Stimulated activated naive CD8-positive, alpha-beta T cell treated with anti-CD3 and anti-CD28 coated beads, Interleukin-15, Interleukin-2, amounts not matched to agents 100 U/mL and 50 U/mL, for 24 hours (primary cell): ENCODE results near the gene PRDM7.
"Not testable (repeated sequence)": the region's sequence is repeated elsewhere in the genome, so short reads cannot be mapped to it uniquely, and the experiment has no call there.

ENCODE experiments used
- ATAC-seq: fragments of 150-1000 bp; cut with Tn5 transposase; one replicate; pipeline ENCODE4 v1.10.0; 2021
- DNase-seq: peaks from one replicate; pipeline ENCODE4 v3.0.0; 2021

Gene PRDM7

GRCh38 chr16:90012991-90013745, 64.0 kb downstream of the PRDM7 start:
- DNase-seq = no peak
- ATAC-seq = no peak

DNA sequence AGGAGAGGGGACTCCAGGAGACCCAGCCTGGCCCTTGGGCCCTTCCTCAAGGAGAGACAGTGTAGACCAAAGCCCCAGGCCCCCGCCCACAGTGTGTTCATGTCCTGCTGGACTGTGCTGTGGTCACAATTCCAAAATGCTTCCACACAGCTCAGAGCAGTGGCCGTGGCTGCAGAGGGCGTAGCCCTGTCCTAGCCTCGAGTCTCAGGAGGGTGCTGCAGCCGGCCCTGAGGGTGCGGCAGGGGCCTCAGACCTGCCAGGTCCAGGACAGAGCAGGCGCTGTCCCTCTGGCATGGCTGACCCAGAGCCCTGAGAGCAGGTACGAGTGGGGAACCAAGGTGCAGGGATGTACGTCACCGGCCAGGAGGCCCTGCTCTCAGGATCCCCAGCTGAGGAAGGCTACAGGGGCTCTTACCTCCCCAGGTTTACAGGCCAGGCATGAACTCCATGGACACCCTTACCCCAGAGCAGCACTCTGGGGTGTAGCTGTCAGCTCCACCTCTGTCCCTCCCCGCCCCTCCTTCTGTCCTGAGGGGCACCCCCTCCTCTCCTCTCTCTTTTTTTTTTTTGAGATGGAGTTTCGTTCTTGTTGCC, 65.1 kb downstream of the PRDM7 start:
- no peak for DNase-seq
- ATAC-seq = no peak

DNA sequence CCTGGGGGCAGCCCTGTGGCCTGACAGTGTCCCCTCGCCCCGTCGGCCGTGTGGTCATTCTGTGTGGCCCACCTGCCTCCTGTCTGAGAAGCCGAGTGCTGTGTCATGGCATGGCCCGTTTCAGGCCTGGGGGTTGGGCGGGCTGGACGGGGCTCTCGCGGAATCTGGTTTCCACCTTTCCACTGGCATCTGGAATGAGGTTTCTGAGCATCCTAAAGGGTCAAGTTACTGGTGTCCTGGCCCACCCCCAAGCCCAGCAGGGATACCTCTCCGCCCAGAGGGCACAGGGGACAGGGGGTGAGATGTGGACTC, 65.7 kb downstream of the PRDM7 start:
- DNase-seq (no peak), ATAC-seq (no peak)

GRCh38 chr16:90010676-90011507, 66.2 kb downstream of the PRDM7 start:
- no peak for ATAC-seq
- DNase-seq = no peak

DNA sequence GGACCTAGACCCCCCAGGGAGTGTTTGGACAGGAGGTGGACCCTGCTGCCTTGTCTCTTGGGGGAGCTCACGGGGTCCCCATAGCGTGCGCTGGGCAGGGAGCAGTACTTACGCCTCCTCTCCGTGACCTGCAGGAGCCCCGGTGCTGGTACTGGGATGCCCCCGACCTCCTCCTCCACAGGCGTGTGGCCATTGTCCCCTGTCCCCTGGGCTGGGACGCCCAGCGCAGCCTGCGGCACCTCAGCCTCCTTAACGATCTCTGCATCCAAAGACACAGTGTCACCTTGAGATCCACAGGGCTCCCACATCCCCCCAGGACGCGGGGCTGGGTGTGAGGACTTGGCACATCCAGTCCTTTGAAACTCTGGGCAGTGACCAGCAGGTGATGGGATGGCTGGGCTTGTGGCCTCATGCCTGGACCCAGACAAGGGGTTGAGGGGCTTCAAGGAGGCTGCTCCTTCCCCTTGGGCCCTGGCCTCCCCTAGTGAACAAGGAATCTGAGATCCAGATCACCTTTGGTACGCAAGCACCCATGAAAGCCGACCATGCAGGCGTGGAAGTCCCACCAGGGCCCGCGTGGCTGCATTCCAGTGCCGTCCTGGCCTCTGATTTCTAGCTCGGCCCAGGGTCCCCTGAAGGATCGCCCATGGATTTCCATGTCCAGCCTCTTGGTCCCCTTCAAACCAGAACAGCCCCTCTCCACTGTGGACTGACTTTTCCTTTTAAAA, 67.8 kb downstream of the PRDM7 start:
- DNase-seq (no peak), ATAC-seq (no peak)

GRCh38 chr16:90008708-90009145, 68.4 kb downstream of the PRDM7 start:
- ATAC-seq (peak; percentile 95), DNase-seq (peak; percentile 72)

DNA sequence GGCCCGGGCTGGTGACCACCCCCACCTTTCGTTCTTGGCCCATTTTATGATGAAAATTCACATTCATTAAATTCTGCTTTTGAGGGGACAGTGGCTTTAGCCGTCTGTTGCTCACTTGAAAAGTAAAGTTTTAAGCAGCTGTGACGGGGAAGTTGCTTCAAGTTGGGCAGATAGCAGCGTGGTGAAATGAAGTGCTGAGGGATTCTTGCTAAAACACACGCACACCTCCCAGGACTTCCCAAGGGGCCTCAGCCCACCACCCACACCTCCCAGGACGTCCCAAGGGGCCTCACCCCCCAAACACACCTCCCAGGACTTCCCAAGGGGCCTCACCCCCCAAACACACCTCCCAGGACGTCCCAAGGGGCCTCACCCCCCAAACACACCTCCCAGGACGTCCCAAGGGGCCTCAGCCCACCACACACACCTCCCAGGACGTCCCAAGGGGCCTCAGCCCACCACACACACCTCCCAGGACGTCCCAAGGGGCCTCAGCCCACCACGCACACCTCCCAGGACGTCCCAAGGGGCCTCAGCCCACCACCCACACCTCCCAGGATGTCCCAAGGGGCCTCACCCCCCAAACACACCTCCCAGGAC, 69.4 kb downstream of the PRDM7 start:
- ATAC-seq = not testable (repeated sequence)

GRCh38 chr16:90007015-90007414, 70.1 kb downstream of the PRDM7 start:
- ATAC-seq = no peak

More for the DNA sequence above, 69.4 kb downstream of the PRDM7 start:
- not testable (repeated sequence) for DNase-seq

More at GRCh38 chr16:90007015-90007414, 70.1 kb downstream of the PRDM7 start:
- DNase-seq = no peak
